Measurements from ENCODE around the gene TOM1L2.

The TOM1L2 gene

GRCh38 chr17:17905036-17905320, 67.2 kb downstream of the TOM1L2 start:
- H3K9ac ChIP-seq (ENCODE audit: low read length): no peak overlapping the region
- H3K4me3 ChIP-seq (ENCODE audit: low read length): no peak overlapping the region
- no peaks in the 10 kb centered on the region for H3K4me1 ChIP-seq (ENCODE audit: low read length)
- H3F3A ChIP-seq (ENCODE audit: insufficient read depth, low read length): no peaks in the 10 kb centered on the region
- no peaks in the 10 kb centered on the region for H3K27me3 ChIP-seq (replicated peaks; ENCODE audit: insufficient read depth, low read length)
- H3K4me2 ChIP-seq (ENCODE audit: low read depth, low read length): no peak overlapping the region
- no peak overlapping the region for H3K27ac ChIP-seq (ENCODE audit: low read length)
- H3K36me3 ChIP-seq (replicated peaks; ENCODE audit: insufficient read depth, low read length): no peaks in the 10 kb centered on the region
- no peak overlapping the region for H2AFZ ChIP-seq (ENCODE audit: low read length)
- no peaks in the 10 kb centered on the region for H3K9me3 ChIP-seq (replicated peaks; ENCODE audit: insufficient read depth, low read length)
- no peaks in the 10 kb centered on the region for H3K9me2 ChIP-seq (replicated peaks; ENCODE audit: insufficient read depth, low read length)
- no peak for DNase-seq
- TF ChIP-seq, protein P1, sequence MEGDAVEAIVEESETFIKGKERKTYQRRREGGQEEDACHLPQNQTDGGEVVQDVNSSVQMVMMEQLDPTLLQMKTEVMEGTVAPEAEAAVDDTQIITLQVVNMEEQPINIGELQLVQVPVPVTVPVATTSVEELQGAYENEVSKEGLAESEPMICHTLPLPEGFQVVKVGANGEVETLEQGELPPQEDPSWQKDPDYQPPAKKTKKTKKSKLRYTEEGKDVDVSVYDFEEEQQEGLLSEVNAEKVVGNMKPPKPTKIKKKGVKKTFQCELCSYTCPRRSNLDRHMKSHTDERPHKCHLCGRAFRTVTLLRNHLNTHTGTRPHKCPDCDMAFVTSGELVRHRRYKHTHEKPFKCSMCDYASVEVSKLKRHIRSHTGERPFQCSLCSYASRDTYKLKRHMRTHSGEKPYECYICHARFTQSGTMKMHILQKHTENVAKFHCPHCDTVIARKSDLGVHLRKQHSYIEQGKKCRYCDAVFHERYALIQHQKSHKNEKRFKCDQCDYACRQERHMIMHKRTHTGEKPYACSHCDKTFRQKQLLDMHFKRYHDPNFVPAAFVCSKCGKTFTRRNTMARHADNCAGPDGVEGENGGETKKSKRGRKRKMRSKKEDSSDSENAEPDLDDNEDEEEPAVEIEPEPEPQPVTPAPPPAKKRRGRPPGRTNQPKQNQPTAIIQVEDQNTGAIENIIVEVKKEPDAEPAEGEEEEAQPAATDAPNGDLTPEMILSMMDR (IDR thresholded peaks at IDR 0.05; ENCODE audit: low read length): no peak
- TF ChIP-seq EZH2 (optimal IDR thresholded peaks at IDR 0.05; ENCODE audit: low read depth, low read length) (no peak), EZH2phosphoT487 (IDR thresholded peaks at IDR 0.05; ENCODE audit: low read length) (no peak)
- no peaks in the 10 kb centered on the region for H4K20me1 ChIP-seq (ENCODE audit: insufficient read depth, low read length)
- H3K79me2 ChIP-seq (ENCODE audit: low read length): no peaks in the 10 kb centered on the region

- no peak for DNase-seq
- H3K27me3 ChIP-seq (replicated peaks; ENCODE audit: insufficient read depth, low read length): no peaks in the 10 kb centered on the region
- no peaks in the 10 kb centered on the region for H3K36me3 ChIP-seq (replicated peaks; ENCODE audit: insufficient read depth, low read length)
- H3K4me1 ChIP-seq (ENCODE audit: low read length): no peaks in the 10 kb centered on the region
- no peak overlapping the region for H3K9ac ChIP-seq (ENCODE audit: low read length)
- no peaks in the 10 kb centered on the region for H3K79me2 ChIP-seq (ENCODE audit: low read length)
- no peak overlapping the region for H3K4me3 ChIP-seq (ENCODE audit: low read length)
- H2AFZ ChIP-seq (ENCODE audit: low read length): no peak overlapping the region
- H3K4me2 ChIP-seq (ENCODE audit: low read depth, low read length): no peak overlapping the region
- no peak overlapping the region for H3K27ac ChIP-seq (ENCODE audit: low read length)
- H3K9me2 ChIP-seq (replicated peaks; ENCODE audit: insufficient read depth, low read length): no peaks in the 10 kb centered on the region
- no peaks in the 10 kb centered on the region for H3K9me3 ChIP-seq (replicated peaks; ENCODE audit: insufficient read depth, low read length)
- TF ChIP-seq EZH2 (optimal IDR thresholded peaks at IDR 0.05; ENCODE audit: low read depth, low read length) (no peak), EZH2phosphoT487 (IDR thresholded peaks at IDR 0.05; ENCODE audit: low read length) (no peak)
- TF ChIP-seq, protein P1 (IDR thresholded peaks at IDR 0.05; ENCODE audit: low read length): no peak
- H3F3A ChIP-seq (ENCODE audit: insufficient read depth, low read length): no peaks in the 10 kb centered on the region
- H4K20me1 ChIP-seq (ENCODE audit: insufficient read depth, low read length): no peaks in the 10 kb centered on the region
These were observed 67.8 kb downstream of the TOM1L2 start for GRCh38 chr17:17904166-17905035.

GRCh38 chr17:17902877-17903276, 69.3 kb downstream of the TOM1L2 start:
- H3K4me2 ChIP-seq (ENCODE audit: low read depth, low read length): no peak overlapping the region
- H4K20me1 ChIP-seq (ENCODE audit: insufficient read depth, low read length): no peaks in the 10 kb centered on the region
- no peaks in the 10 kb centered on the region for H3K79me2 ChIP-seq (ENCODE audit: low read length)
- H2AFZ ChIP-seq (ENCODE audit: low read length): no peak overlapping the region
- H3K9ac ChIP-seq (ENCODE audit: low read length): no peak overlapping the region
- H3K36me3 ChIP-seq (replicated peaks; ENCODE audit: insufficient read depth, low read length): no peaks in the 10 kb centered on the region
- peaks cover 7% of the 10 kb centered on the region; the same call in 1 of the 2 replicates for H3K4me1 ChIP-seq (ENCODE audit: low read length)
- H3F3A ChIP-seq (ENCODE audit: insufficient read depth, low read length): peaks cover 4% of the 10 kb centered on the region; the same call in 1 of the 2 replicates
- TF ChIP-seq EZH2 (optimal IDR thresholded peaks at IDR 0.05; ENCODE audit: low read depth, low read length) (no peak), EZH2phosphoT487 (IDR thresholded peaks at IDR 0.05; ENCODE audit: low read length) (no peak)
- TF ChIP-seq, protein P1 (IDR thresholded peaks at IDR 0.05; ENCODE audit: low read length): no peak
- H3K27ac ChIP-seq (ENCODE audit: low read length): no peak overlapping the region
- H3K4me3 ChIP-seq (ENCODE audit: low read length): no peak overlapping the region
- no peak for DNase-seq
- no peaks in the 10 kb centered on the region for H3K27me3 ChIP-seq (replicated peaks; ENCODE audit: insufficient read depth, low read length)
- no peaks in the 10 kb centered on the region for H3K9me3 ChIP-seq (replicated peaks; ENCODE audit: insufficient read depth, low read length)
- no peaks in the 10 kb centered on the region for H3K9me2 ChIP-seq (replicated peaks; ENCODE audit: insufficient read depth, low read length)

Data from MM.1S (cell line).